Effector CD8-positive, alpha-beta T cell (primary cell): ENCODE measurements around the gene BDKRB2.

Experiments used
- DNase-seq: peaks from one replicate; lab custom pipeline; 2025; lab: John Stamatoyannopoulos, UW

Gene BDKRB2

DNA sequence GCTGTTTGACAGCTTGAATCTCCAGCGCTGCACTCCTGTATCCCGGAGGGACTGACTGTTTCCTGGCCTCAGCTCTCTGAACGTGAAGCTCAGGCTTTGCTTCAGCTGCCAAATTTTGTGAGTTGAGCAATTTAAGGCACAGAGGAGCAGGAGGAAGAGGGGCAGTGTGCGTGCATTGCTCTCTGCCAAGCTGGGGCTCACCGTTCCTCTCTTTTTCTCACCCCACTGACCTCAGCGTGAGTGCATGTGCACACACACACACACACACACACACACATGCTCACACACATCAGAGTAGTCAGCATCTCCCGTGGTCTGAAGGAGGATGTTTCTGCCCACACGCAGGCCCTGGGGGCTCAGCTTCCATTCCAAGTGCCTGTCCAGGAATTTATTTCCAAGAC is 27.8 kb upstream of the BDKRB2 start:
- DNase-seq = no peak

DNA sequence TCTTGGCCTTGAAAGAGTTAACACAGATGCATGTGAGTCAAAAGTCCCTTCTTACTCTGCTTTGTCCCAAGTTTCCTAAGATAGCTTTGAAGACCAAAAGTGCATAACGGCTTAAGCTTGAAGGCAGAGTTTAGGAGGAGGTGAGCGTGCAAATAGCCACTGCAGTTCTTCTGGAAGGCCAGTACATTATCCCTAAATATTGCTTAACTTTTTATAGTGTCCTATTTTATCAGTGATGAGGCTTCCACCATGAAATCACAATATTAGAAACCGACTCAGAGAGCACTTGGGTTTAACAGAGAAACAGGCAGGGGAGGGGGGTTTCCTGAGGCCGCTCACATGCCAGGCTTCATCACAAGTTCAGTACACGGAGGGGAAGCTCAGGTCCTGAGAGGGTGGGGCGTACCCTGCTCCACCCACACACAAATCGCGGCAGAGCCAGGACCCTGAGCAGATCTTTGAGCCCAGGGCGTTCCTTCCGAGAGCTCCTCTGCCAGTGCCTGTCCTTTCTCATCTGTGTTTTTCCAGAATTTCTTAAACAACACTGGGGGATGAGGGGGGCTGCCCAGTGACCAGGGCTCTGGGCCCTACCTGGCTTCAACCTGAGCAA is 26.8 kb upstream of the BDKRB2 start:
- no peak for DNase-seq

DNA sequence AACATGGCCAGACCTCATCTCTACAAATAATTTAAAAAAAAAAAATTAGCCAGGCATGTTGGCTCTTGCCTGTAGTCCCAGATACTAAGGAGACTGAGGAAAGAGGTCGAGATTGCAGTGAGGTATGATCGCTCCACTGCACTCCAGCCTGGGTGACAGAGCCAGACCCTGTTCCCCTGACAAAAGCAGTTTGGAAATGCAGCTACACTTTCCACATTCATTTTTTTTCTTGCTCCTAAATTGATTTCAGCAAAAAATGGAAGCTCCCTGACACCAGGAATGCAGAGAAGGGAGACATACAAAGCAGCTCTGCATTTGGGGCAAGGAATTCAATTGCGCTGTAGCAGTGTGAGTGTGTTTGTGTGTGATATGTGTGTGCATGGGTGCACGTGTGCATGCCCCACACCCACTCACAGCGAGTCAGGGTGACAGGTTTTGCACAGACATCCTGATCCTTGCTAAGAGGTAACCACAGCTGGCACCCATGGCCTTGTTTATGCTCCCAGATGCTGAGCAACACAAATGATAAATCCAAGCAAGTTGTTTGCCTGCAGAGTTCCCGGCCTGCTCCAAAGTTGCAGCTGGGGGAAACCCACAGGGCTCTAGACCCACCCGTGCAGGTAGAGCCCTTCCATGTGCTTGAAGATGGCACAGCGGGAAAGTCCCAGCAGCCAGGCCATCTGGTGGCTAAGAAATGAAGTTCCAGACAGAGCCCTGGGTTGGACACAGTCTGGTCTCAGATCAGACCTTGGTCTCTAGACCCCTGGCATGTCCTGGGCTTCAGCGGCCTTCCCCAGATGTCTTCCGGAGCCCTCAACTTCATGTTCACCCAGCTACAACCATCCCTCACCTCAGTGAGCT is 25.9 kb upstream of the BDKRB2 start:
- no peak for DNase-seq

DNA sequence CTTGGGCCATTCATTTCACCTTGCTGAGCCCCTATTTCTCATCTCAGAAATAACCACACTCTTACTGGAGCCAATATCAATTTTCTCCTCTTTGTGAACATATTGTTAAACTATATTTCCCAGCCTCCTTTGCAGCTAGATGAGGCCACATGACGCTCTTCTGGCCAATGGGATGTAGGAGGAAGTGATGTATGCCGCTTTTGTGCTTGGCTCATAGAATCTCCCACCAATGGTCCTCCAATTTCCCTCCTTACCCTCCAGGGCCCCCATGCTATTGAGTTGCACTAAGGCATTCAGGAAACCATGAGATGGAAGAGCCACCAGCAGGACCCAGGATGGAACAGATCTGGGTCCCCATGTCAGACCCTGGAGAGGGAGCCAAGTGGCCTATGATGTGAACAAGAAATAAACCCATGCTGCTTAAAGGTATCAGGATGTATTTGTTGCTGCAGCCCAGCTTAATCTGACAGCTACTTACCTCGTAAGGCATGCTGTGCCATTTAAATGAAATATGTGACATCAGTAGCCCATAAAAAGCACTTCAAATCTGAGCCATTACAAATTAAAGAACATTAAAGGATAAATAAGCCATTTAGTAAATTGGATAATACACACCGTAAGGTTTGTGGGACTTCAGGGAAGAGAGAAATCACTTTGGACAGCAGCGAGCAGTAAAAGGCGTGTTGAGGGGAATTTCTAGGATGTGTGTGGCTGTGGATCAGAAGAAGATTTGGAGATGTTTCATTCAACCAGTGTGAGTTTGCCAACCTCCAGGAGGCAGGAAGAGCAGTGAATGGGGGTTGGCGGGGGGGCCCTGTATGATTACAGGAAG is 24.4 kb upstream of the BDKRB2 start:
- no peak for DNase-seq

DNA sequence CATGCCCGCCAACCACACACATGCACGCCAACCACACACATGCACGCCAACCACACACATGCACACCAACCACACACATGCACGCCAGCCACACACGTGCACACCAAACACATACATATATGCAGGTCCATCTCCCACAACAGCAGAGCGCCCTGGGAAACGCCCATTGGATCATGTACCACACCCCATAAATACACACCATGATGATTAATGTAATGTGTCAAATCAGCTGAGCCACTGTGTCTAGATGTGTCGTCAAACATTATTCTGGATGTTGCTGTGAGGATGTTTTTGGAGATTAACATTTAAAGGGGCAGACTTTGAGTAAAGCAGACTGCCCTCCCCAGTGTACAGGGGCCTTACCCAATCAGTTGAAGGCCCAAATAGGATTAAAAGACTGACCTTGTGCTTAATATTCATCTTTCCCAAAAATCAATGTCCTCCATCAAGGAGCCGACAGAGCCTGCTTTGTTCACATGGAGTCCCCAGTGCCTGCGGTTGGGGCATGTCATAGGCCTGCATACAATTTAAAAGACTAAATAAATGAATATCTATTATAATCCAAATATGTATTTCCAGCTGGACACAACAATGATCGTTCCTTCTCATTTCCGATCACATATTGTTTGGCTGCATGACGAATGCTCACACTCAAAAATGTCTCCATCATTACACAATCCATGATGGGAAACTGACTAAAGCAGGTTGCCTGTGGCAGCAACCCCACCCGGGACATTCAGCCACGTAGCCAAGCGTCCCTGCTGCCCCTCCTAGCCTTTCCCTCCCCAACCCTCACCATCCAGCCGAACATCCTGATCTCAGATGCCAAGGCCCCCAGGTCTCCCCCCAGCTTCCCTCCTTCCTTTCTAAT is 23.2 kb upstream of the BDKRB2 start:
- no peak for DNase-seq

DNA sequence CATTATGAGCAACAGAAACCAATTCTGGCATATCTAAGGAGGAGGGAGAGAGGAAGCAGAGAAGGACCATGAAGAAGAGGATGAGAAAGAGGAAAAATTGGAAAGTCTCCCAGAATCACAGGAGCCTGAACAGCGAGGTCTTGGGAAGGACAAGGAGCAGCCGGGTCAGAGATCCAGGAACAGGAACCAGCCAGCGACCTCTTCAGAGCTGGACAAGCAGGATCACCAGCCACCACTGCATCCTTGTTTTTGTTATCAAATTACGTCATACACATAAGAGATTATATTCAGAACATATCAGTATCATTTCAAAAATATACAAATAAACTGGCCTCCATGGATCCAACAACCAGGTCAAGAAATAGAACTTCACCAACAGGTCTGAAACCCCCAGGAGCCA is 22.1 kb upstream of the BDKRB2 start:
- DNase-seq = no peak

DNA sequence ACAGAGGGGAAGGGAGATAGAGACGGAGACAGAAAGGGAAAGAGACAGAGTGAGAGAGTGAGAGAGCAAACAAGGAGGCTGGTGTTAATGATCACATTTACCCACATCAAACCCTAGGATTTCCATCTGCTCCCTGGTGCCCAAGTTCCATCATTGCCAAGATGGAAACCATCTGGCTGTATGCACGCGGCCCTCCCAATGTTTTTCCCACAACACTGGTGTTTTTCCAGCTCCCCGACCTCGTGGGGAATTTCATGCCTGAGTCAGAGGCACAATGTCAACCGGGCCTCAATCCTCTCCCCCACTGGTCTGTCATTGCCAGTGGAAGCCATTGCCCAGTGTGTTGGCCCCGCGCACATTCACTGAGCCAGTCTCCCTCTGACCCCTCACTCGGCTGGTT is 19.9 kb upstream of the BDKRB2 start:
- no peak for DNase-seq

DNA sequence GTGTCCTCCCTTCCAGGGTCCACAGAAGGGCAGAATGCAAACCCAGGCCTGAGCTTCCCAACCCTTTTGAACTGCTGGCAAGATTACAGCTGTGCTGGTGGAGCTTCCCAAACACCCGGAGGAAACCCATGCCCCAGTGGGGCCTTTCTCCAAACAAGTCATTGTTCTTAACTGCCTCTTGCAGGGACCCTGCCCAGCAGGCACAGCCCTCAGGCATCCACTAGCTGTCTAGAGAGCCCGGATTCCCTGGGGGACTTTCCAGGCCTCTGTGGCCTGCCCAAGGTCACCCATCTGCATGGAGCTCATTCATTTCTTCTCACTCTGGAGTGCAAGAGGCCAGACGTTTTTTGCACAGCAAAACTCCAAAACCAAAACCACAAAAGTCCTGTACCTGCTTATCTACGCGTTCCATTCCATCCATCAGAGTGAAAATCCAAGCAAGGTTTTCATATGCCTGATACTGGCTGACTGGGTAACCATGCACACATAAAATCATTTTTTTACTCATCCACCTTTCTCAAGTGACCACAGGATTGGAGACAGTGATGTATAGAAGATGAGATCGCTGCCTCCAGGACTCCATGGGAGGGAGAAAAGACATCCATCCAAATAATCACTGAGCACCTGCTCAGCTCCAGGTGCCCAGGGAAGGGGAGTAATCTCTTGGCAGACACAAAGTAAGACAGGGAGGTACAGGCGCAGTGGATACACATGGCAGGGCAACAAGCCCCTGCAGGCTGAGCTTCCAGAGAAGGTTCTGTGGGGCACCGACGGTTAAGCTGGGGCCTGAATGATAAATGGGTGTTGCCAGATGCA is 17.2 kb upstream of the BDKRB2 start:
- DNase-seq = no peak

DNA sequence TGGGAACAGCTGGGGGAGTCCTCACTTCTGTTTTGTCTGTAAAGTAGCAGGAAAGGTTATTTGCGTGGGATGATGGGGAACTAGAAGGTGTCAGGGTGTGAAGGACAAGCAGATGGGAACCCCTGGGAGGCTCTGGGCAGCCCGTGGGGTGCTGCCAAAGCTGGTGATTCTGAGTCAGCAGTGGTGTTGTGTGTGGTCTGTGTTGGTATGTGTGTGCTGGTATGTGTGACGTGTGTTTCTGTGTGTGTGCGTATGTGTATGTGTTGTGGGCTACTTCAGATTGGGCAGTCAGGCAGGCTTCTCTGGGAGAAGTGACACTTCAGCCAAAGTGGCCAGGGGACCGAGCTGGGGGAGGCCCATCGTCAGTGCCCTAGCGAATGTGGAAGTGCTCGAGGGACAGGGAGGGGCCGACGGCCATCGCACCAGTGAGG is 15.3 kb upstream of the BDKRB2 start:
- no peak for DNase-seq

DNA sequence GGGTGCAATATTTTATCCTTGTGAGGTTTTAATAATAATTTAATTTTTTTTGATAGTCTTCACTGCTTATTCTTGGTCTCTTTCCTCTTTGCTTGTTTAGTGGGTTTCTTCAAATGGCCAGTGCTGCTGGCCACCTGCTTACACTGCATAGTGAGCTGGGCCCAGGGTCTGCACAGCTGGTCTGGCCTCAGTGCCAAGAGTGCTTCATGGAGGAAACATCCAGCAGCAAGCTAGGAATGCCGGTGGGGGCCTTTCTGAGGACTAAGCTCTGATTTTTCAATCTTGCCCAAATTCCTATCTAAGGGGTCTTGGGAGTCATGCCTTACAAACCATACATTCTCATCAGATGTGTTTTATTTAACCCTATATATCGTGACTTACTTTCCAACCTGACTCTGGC is 13.3 kb upstream of the BDKRB2 start:
- DNase-seq = no peak

DNA sequence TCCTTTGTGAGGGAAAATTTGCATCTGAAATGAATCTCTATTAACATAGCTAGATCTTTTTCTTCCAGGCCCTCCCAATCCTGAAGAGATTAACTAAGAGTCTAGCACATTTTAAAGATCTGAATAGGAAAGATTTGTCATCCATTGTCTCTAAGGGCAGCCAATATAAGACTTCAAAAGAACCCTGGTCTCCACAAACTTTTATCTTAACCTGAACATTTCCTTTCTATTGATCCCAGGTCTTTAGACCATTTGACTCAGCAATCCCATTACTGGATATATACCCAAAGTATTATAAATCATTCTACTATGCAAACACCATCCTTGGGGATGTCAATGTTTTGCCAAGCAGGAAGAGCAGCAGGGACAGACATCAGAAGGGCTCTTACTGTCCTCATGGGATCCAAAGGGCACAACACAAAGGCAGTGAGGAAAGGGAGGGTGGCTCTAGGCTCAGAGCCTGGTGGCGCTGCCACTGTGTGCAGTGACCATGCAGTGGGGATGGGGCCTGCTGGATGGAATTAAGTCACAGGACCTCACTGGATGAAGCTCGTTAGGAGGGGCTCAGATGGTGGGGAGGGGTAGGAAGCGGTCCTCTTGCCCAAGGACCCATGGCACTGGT is 12.7 kb upstream of the BDKRB2 start:
- no peak for DNase-seq

DNA sequence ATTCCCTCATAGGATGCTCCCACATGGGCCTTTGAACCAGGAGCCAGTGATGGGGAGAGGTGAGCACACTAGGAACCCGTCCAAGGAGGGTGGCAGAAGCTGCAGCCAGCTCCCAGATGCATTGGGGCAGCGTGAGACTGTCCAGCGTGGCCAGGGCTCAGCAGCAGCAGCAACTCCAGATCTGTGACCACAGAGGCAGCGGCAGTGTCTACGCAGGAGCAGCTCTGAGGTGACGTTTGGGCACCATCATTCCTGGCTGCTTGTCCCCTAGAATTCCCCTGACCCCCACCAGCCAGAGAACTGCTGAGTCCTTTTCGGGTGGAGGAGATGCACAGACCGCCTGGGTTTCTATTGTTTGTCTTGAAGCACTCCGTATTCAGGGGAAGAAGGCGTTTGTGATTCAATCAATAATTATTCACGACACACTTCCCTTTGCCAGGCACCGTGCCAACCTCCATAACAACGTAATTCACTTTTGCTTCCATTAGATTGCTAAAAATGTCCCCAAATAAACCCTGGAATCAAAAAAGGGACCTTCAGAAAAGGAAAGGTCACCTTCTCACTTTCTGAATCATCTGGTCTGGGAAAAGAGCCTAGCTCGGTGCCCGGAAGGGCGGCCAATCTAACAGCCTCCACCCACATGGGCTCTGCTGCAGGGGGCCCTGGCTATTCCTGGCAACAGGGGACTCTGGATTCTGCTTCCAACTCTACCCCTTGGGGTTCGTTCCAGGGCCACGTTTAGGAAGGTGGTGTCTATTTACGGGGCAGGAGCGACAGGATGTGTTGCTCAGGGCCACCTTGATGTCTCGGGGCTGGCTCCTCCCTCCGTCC is 11.4 kb upstream of the BDKRB2 start:
- DNase-seq = no peak

DNA sequence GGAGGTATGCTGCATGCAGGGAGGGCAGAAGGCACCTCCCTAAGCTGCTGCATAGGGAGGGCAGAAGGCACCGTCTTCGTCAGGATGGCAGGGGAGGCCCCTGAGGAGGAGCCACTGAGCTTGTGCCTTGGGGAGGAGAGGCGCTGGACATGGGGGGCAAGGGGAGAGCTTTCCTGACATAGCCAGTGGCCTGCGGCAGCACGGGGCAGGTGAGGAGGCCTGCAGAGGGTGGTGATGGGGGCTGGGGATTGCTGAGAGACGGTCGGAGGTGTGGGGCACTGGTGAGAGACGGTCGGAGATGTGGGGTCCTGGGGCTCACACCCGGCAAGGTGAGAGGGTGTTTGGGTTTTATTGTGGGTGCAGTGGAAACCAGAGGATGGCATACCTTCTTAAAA is 10.4 kb upstream of the BDKRB2 start:
- no peak for DNase-seq

DNA sequence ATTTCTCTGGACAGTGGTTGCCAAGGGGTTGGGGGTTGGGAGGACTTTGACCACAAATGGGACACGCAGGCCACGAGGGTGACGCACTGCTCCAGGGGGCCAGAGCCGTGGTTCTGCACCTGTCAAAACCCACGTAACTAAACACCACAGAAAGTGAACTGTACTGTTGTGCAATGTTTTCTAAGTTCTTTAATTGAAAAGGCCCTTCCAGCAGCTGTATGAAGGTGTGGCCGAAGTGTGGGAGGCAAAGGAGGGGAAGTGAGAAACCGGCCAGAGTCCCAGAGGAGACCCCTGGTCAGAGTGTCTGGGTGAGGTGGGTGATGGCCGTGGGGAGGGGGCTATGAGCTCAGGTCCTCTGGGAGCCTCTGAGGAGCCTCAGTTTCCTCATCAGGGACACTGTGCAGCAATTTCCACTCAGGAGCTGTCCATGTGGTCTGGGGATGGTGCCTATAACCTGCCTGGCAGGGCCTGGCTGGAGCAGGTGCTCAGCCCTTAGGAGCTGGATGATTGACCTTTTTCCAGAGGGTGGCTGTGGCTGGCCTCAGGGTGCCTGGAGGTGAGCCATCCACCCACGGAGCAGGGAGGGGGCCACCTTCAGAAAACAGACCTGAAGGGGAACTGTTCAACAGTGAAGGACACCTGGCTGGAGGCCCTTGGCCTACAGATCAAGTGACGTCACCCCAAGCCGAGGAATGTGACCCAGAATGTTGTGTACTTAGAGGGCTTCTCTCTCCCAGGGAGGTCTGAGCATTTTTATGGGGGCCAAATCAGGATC is 9.8 kb upstream of the BDKRB2 start:
- DNase-seq = no peak

DNA sequence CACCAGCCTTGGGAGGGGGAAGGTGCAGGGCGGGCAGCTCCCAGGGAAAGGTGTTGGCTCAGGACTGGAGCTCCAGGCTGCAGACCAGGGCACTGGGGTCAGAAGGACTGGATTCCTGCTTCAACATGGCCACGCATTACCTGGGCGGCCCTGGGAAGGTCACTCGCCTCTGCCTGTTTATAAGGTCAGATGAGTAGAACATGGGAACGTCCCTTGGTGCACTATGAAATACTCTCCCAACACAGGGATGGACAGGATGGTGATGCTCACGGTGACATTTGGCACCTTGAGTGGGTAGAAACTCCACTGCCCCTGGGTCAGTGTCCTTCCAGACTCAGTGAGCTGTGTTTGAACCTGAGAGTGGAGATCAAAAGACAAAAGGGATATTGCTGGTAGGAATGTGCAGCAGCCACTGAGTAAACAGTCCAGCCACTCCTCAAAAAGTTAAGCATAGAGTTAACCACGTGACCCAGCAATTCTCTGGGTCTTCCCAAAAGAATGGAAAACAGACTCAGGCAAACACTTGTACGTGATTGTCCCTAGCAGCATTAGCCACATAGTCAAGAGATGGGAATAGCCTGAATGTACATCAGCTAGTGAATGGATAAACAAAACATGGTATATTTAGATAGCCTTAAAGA is 9.1 kb upstream of the BDKRB2 start:
- DNase-seq = no peak

DNA sequence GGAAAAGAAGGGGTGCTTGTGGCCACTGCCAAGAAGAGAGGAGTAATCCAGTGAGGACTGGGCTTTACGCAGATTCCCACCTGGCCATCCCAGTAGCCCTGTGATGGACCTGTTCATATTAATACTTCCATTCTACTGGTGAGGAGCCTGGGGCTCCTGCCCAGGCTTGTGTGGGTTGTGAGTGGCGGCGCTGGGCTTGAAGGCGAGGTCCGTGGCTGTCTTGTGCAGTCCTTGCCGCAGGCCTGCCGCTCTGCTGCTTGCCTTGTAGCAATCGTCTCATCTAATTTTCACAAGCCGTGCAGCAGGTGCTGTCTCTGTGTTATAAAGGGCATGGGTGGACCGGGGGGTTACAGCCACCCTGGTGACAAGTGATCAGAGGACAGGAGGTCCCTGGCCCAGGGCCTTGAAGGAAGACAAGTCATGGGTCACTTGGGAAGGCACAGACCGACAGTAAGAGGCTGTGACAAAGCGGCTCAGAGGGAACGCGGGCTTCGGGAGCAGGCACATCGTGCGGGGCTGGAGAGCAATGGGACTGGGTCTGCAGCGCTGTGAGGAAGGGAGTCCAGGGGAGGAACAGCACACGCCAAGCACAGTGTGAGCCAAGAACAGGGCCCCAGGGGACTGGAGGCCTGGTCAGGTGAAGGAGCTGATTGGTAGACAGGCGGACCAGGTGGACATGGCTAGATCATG is 7.3 kb upstream of the BDKRB2 start:
- no peak for DNase-seq

DNA sequence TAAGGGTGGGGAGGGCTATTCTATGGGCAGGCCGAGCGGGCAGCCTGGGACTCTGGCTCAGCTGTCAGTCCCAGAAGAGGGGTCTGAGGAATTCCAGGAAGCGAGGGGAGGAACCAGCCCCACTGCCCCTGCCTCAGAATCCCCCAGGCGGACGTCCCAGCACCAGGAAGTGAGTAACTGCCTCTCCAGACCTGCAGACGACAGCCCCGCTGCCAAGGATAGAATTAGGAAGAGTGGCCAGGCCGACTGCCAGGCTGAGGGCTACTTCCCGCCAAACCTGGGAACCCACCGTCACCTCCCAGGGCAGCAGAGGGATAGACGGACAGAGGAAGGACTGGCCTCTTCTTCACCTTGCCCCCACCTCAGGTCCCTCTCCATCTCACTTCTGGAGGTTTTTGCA is 6.7 kb upstream of the BDKRB2 start:
- no peak for DNase-seq
